H9 (cell line): Measurements from ENCODE around the gene MROH8. TPM values are rescaled to one million over a fixed set of nuclear protein-coding genes. Genes with fewer than 3 reads are reported as not detected.

Source experiments
- DNase-seq: peaks from one replicate; pipeline ENCODE4 v3.0.0-alpha.2; 2017
- H2AFZ ChIP-seq: one replicate; pipeline ENCODE4 v1.6.1; 2013; ENCODE audit warnings: mild to moderate bottlenecking, low read length, control low read depth, moderate library complexity
- H2AK5ac ChIP-seq: 2 replicates; pipeline ENCODE4 v1.6.1; 2013; ENCODE audit warnings: low read length, control low read depth, mixed read lengths; ENCODE audit not compliant: insufficient read length
- H2BK120ac ChIP-seq: one replicate; pipeline ENCODE4 v1.6.1; 2013; ENCODE audit warnings: low read depth, mild to moderate bottlenecking, low read length, control low read depth, inconsistent platforms; ENCODE audit not compliant: poor library complexity, severe bottlenecking
- H2BK12ac ChIP-seq: 2 replicates; pipeline ENCODE4 v1.6.1; 2013; ENCODE audit warnings: low read length, control low read depth, mixed read lengths, low read depth; ENCODE audit not compliant: insufficient read length
- H2BK15ac ChIP-seq: 2 replicates; pipeline ENCODE4 v1.6.1; 2013; ENCODE audit warnings: low read depth, low read length, control low read depth
- H2BK20ac ChIP-seq: one replicate; pipeline ENCODE4 v1.6.1; 2013; ENCODE audit warnings: low read depth, mild to moderate bottlenecking, low read length, control low read depth, inconsistent platforms; ENCODE audit not compliant: poor library complexity, severe bottlenecking
- H2BK5ac ChIP-seq: 2 replicates; pipeline ENCODE4 v1.6.1; 2013; ENCODE audit warnings: low read length, control low read depth, mixed read lengths; ENCODE audit not compliant: insufficient read length
- H3K14ac ChIP-seq: 2 replicates; pipeline ENCODE4 v1.6.1; 2013; ENCODE audit warnings: low read length, control low read depth; ENCODE audit not compliant: insufficient read depth
- H3K18ac ChIP-seq: 2 replicates; pipeline ENCODE4 v1.6.1; 2013; ENCODE audit warnings: low read depth, mild to moderate bottlenecking, mixed read lengths, low read length, control low read depth; ENCODE audit not compliant: insufficient read length
- H3K23ac ChIP-seq: 2 replicates; pipeline ENCODE4 v1.6.1; 2013; ENCODE audit warnings: low read length, control low read depth, mixed read lengths, low read depth; ENCODE audit not compliant: insufficient read length
- H3K23me2 ChIP-seq: 2 replicates; pipeline ENCODE4 v1.6.1; 2013; ENCODE audit warnings: low read depth, mild to moderate bottlenecking, mixed read lengths, low read length, control low read depth; ENCODE audit not compliant: insufficient read length, poor library complexity, severe bottlenecking
- H3K27ac ChIP-seq: 2 replicates; pipeline ENCODE4 v1.5.1; 2013; ENCODE audit warnings: low read length, control low read depth, mixed read lengths, low read depth; ENCODE audit not compliant: insufficient read length
- H3K27me3 ChIP-seq: 2 replicates; pipeline ENCODE4 v1.6.1; 2013; ENCODE audit warnings: low read length, control low read depth, inconsistent platforms; ENCODE audit not compliant: insufficient read depth
- H3K4ac ChIP-seq: 2 replicates; pipeline ENCODE4 v1.6.1; 2013; ENCODE audit warnings: low read depth, mild to moderate bottlenecking, control low read depth, inconsistent platforms, low read length, moderate library complexity
- H3K4me1 ChIP-seq: 2 replicates; pipeline ENCODE4 v1.6.1; 2013; ENCODE audit warnings: low read length, control low read depth, inconsistent platforms; ENCODE audit not compliant: insufficient read depth
- H3K4me2 ChIP-seq: 2 replicates; pipeline ENCODE4 v1.6.1; 2013; ENCODE audit warnings: low read length, control low read depth, mixed read lengths; ENCODE audit not compliant: insufficient read length, insufficient read depth
- H3K56ac ChIP-seq: 2 replicates; pipeline ENCODE4 v1.6.1; 2013; ENCODE audit warnings: low read depth, mild to moderate bottlenecking, mixed read lengths, low read length, control low read depth; ENCODE audit not compliant: insufficient read length
- H3K79me1 ChIP-seq: 2 replicates; pipeline ENCODE4 v1.6.1; 2013; ENCODE audit warnings: low read depth, mild to moderate bottlenecking, moderate library complexity, low read length, control low read depth, inconsistent platforms; ENCODE audit not compliant: insufficient read depth, poor library complexity, severe bottlenecking
- H3K79me2 ChIP-seq: 2 replicates; pipeline ENCODE4 v1.6.1; 2013; ENCODE audit warnings: low read length, control low read depth, inconsistent platforms; ENCODE audit not compliant: insufficient read depth
- H3K9ac ChIP-seq: 2 replicates; pipeline ENCODE4 v1.6.1; 2013; ENCODE audit warnings: low read length, control low read depth, mixed read lengths; ENCODE audit not compliant: insufficient read length; ENCODE audit errors: extremely low read depth
- H3K9me3 ChIP-seq: one replicate; pipeline ENCODE4 v1.6.1; 2013; ENCODE audit warnings: low read depth, low read length, inconsistent platforms; ENCODE audit not compliant: control insufficient read depth
- H3T11ph ChIP-seq: one replicate; pipeline ENCODE4 v1.6.1; 2013; ENCODE audit warnings: mild to moderate bottlenecking, low read length, control low read depth, inconsistent platforms
- H4K20me1 ChIP-seq: one replicate; pipeline ENCODE4 v1.6.1; 2013; ENCODE audit not compliant: control insufficient read depth, insufficient read length, insufficient read depth
- H4K5ac ChIP-seq: 2 replicates; pipeline ENCODE4 v1.6.1; 2013; ENCODE audit warnings: low read depth, mild to moderate bottlenecking, mixed read lengths, low read length, control low read depth; ENCODE audit not compliant: insufficient read length
- H4K8ac ChIP-seq: replicated peaks from 2 replicates; pipeline ENCODE4 v1.6.1; 2013; ENCODE audit warnings: low read length, control low read depth, mixed read lengths, low read depth; ENCODE audit not compliant: insufficient read length
- H4K91ac ChIP-seq: 2 replicates; pipeline ENCODE4 v1.6.1; 2013; ENCODE audit warnings: low read depth, mild to moderate bottlenecking, moderate library complexity, mixed read lengths, low read length, control low read depth; ENCODE audit not compliant: insufficient read length
- H3K27ac Mint-ChIP-seq, 3 experiments: 2 replicates in 2 of 3; 3 replicates in 1 of 3; pipeline ENCODE4 v1.8.0; 2020 to 2021; ENCODE audit warnings: mixed read lengths in 3 of 3, mild to moderate bottlenecking in 1 of 3, moderate library complexity in 1 of 3
- H3K27me3 Mint-ChIP-seq: 2 replicates; pipeline ENCODE4 v1.8.0; 2021; ENCODE audit warnings: low read depth, mild to moderate bottlenecking, moderate library complexity, mixed read lengths
- H3K36me3 Mint-ChIP-seq, 3 experiments: 2 replicates in 2 of 3; 3 replicates in 1 of 3; pipeline ENCODE4 v1.8.0; 2020 to 2021; ENCODE audit warnings: low read depth in 3 of 3, mixed read lengths in 3 of 3; ENCODE audit not compliant: insufficient read depth in 1 of 3
- H3K4me1 Mint-ChIP-seq, 2 experiments: 2 replicates each; pipeline ENCODE4 v1.8.0; 2020; ENCODE audit warnings: mixed read lengths in 2 of 2
- H3K4me3 Mint-ChIP-seq, 2 experiments: 2 replicates in 1 of 2; 3 replicates in 1 of 2; pipeline ENCODE4 v1.8.0; 2020 to 2021; ENCODE audit warnings: mild to moderate bottlenecking in 2 of 2, mixed read lengths in 2 of 2, moderate library complexity in 1 of 2
- H3K9me3 Mint-ChIP-seq, 2 experiments: 2 replicates in 1 of 2; 3 replicates in 1 of 2; pipeline ENCODE4 v1.8.0; 2020; ENCODE audit warnings: mild to moderate bottlenecking in 2 of 2, mixed read lengths in 2 of 2, moderate library complexity in 1 of 2
- CTCF ChIP-seq: fragments of 200-600 bp; sonication (generic); conservative IDR thresholded peaks from 3 replicates; pipeline ENCODE4 v1.8.0; 2021; ENCODE audit warnings: antibody characterized with exemption, mild to moderate bottlenecking
- WGBS: extraction: QIAGEN DNeasy Blood & Tissue Kit; methylation state at CpG from one replicate; pipeline ENCODE4 v1.1.7; 2013; ENCODE audit warnings: missing lambda C conversion rate, low lambda C conversion rate, mixed read lengths; ENCODE audit not compliant: insufficient read length; ENCODE audit errors: extremely low coverage; 5-methylcytosine and 5-hydroxymethylcytosine counted together
- total RNA-seq: library from RNA; stranded (reverse); gene quantifications from 2 replicates; pipeline ENCODE4 v1.2.1, GENCODE V29; 2021

Gene MROH8
- total RNA-seq, 1 experiment from 2014 or later, result 0.90 TPM

GRCh38 chr20:37120497-37120896 is 58.9 kb downstream of the MROH8 start:
- no peak overlapping the region for H3K23ac ChIP-seq
- H2BK15ac ChIP-seq, result no peak overlapping the region
- no peak overlapping the region for H2BK5ac ChIP-seq
- no peak overlapping the region for H2BK120ac ChIP-seq
- H3K56ac ChIP-seq, result no peak overlapping the region
- no peak overlapping the region for H3K4ac ChIP-seq
- Mint-ChIP-seq H3K27ac (peak overlapping the region in 1 of 3 experiments; percentile 15; a peak in 1 of 7 replicates), H3K9me3 (peaks cover 7 to 8% of the 10 kb centered on the region in 2 experiments), H3K4me1 (peaks cover 0 to 2% of the 10 kb centered on the region in 2 experiments; a peak in 2 of 4 replicates), H3K27me3 (no peaks in the 10 kb centered on the region), H3K36me3 (peaks cover 0 to 6% (median 5%) of the 10 kb centered on the region in 3 experiments; a peak in 3 of 7 replicates), H3K4me3 (no peak overlapping the region)
- TF ChIP-seq CTCF, result no peak
- no peaks in the 10 kb centered on the region for H3K4me1 ChIP-seq
- no peak overlapping the region for H4K5ac ChIP-seq
- no peak overlapping the region for H3K4me2 ChIP-seq
- no peak overlapping the region for H3K27ac ChIP-seq
- DNase-seq, result no peak
- H3K9me3 ChIP-seq, result no peaks in the 10 kb centered on the region
- no peaks in the 10 kb centered on the region for H3K79me1 ChIP-seq
- no peaks in the 10 kb centered on the region for H4K20me1 ChIP-seq
- H3K23me2 ChIP-seq, result no peaks in the 10 kb centered on the region
- no peak overlapping the region for H3K9ac ChIP-seq
- H3K14ac ChIP-seq, result no peak overlapping the region
- H2BK20ac ChIP-seq, result no peak overlapping the region
- no peaks in the 10 kb centered on the region for H3K79me2 ChIP-seq
- H2AK5ac ChIP-seq, result no peak overlapping the region
- H4K91ac ChIP-seq, result no peak overlapping the region
- no CpG with 5 or more reads among the region's 4 CpGs for WGBS
- H4K8ac ChIP-seq, result no peak overlapping the region
- no peaks in the 10 kb centered on the region for H3K27me3 ChIP-seq
- H3T11ph ChIP-seq, result no peak overlapping the region
- H2BK12ac ChIP-seq, result no peak overlapping the region
- no peak overlapping the region for H2AFZ ChIP-seq
- no peak overlapping the region for H3K18ac ChIP-seq
